IMR-90 (cell line): ENCODE measurements around the gene CTNND2. TPM values are rescaled to one million over a fixed set of nuclear protein-coding genes. Genes with fewer than 3 reads are reported as not detected.

Experiments
- ATAC-seq: fragments of 200-7000 bp; cut with Tn5 transposase; 2 replicates; pipeline ENCODE4 v1.9.1; 2020; ENCODE audit warnings: low read depth, mild to moderate bottlenecking, moderate library complexity
- BruUV-seq: library from RNA; stranded (reverse); fragments of 400-500 nt; replicated peaks from 2 replicates; lab custom pipeline; 2021; lab: Mats Ljungman, UMichigan
- CTCF ChIA-PET: fragments of 300-600 bp; formaldehyde crosslinking; extraction: SDS; loops from one replicate; lab custom pipeline; 2021; ENCODE audit warnings: antibody characterized with exemption; lab: Yijun Ruan, JAX
- POLR2A ChIA-PET: fragments of 300-600 bp; sonication (Branson Sonifier 250); formaldehyde crosslinking; loops from one replicate; lab custom pipeline; 2022; ENCODE audit warnings: antibody characterized with exemption; ENCODE audit not compliant: unreplicated experiment; lab: Charles Lee
- DNase-seq: peaks from one replicate; pipeline ENCODE4 v3.0.0; 2013
- H2AFZ ChIP-seq: replicated peaks from 2 replicates; pipeline ENCODE3; 2013; ENCODE audit warnings: low read length, mild to moderate bottlenecking; ENCODE audit not compliant: poor library complexity
- H2AK5ac ChIP-seq: 2 replicates; pipeline ENCODE4 v1.6.1; 2013; ENCODE audit warnings: low read depth, low read length, inconsistent platforms
- H2AK9ac ChIP-seq: replicated peaks from 2 replicates; pipeline ENCODE3; 2013; ENCODE audit warnings: mild to moderate bottlenecking, low read depth, low read length, moderate library complexity; ENCODE audit not compliant: poor library complexity
- H2BK120ac ChIP-seq: 2 replicates; pipeline ENCODE4 v1.6.1; 2013; ENCODE audit warnings: low read depth, low read length, inconsistent platforms
- H2BK15ac ChIP-seq: 3 replicates; pipeline ENCODE4 v1.6.1; 2013; ENCODE audit warnings: low read depth, low read length, inconsistent platforms
- H2BK20ac ChIP-seq: 2 replicates; pipeline ENCODE4 v1.6.1; 2013; ENCODE audit warnings: low read depth, mild to moderate bottlenecking, inconsistent platforms, low read length, moderate library complexity
- H2BK5ac ChIP-seq: 2 replicates; pipeline ENCODE4 v1.6.1; 2013; ENCODE audit warnings: mild to moderate bottlenecking, low read depth, low read length, inconsistent platforms; ENCODE audit not compliant: poor library complexity, severe bottlenecking
- H3K14ac ChIP-seq: replicated peaks from 2 replicates; pipeline ENCODE4 v1.6.1; 2013; ENCODE audit warnings: low read depth, low read length, inconsistent platforms
- H3K18ac ChIP-seq: 2 replicates; pipeline ENCODE4 v1.6.1; 2013; ENCODE audit warnings: low read depth, low read length, control low read depth
- H3K23ac ChIP-seq: 2 replicates; pipeline ENCODE4 v1.6.1; 2013; ENCODE audit warnings: low read depth, low read length, inconsistent platforms
- H3K27ac ChIP-seq: 2 replicates; pipeline ENCODE4 v1.5.1; 2013; ENCODE audit warnings: mild to moderate bottlenecking, control low read depth, low read length; ENCODE audit not compliant: insufficient read depth
- H3K27me3 ChIP-seq: 2 replicates; pipeline ENCODE4 v1.6.1; 2013; ENCODE audit warnings: low read length; ENCODE audit not compliant: control insufficient read depth, insufficient read depth
- H3K36me3 ChIP-seq: 2 replicates; pipeline ENCODE4 v1.6.1; 2013; ENCODE audit warnings: low read length, mixed read lengths; ENCODE audit not compliant: control insufficient read depth, insufficient read depth
- H3K4ac ChIP-seq: 2 replicates; pipeline ENCODE4 v1.6.1; 2013; ENCODE audit warnings: low read depth, low read length, inconsistent platforms
- H3K4me1 ChIP-seq: 2 replicates; pipeline ENCODE4 v1.6.1; 2013; ENCODE audit warnings: low read length, mixed read lengths; ENCODE audit not compliant: control insufficient read depth, insufficient read depth
- H3K4me2 ChIP-seq: 2 replicates; pipeline ENCODE4 v1.6.1; 2013; ENCODE audit warnings: low read depth, mild to moderate bottlenecking, control low read depth, low read length, moderate library complexity
- H3K4me3 ChIP-seq: 2 replicates; pipeline ENCODE4 v1.5.1; 2013; ENCODE audit warnings: low read depth, mild to moderate bottlenecking, control low read depth, low read length, moderate library complexity; ENCODE audit not compliant: insufficient read depth
- H3K56ac ChIP-seq: 2 replicates; pipeline ENCODE4 v1.6.1; 2013; ENCODE audit warnings: low read length, inconsistent platforms; ENCODE audit not compliant: insufficient read depth; ENCODE audit errors: extremely low read depth
- H3K79me1 ChIP-seq, 2 experiments: 2 replicates each; pipeline ENCODE4 v1.6.1; 2013; ENCODE audit warnings: low read length in 2 of 2, inconsistent platforms in 1 of 2, low read depth in 1 of 2
- H3K9ac ChIP-seq: 2 replicates; pipeline ENCODE4 v1.6.1; 2013; ENCODE audit warnings: low read depth, low read length, control low read depth
- H3K9me1 ChIP-seq: 2 replicates; pipeline ENCODE4 v1.6.1; 2013; ENCODE audit warnings: low read length, inconsistent platforms; ENCODE audit not compliant: insufficient read depth
- H3K9me3 ChIP-seq: 2 replicates; pipeline ENCODE4 v1.6.1; 2013; ENCODE audit warnings: low read length; ENCODE audit not compliant: control insufficient read depth, insufficient read depth
- H4K20me1 ChIP-seq: 2 replicates; pipeline ENCODE4 v1.6.1; 2013; ENCODE audit warnings: low read length, inconsistent platforms; ENCODE audit not compliant: insufficient read depth
- H4K5ac ChIP-seq: 2 replicates; pipeline ENCODE4 v1.6.1; 2013; ENCODE audit warnings: mild to moderate bottlenecking, low read depth, low read length, control low read depth
- H4K8ac ChIP-seq, 2 experiments: 2 replicates each; pipeline ENCODE4 v1.6.1; 2013; ENCODE audit warnings: low read depth in 2 of 2, low read length in 2 of 2, control low read depth in 1 of 2, inconsistent platforms in 1 of 2
- H4K91ac ChIP-seq: 2 replicates; pipeline ENCODE4 v1.6.1; 2013; ENCODE audit warnings: low read depth, low read length, inconsistent platforms; ENCODE audit not compliant: insufficient read depth
- BHLHE40 ChIP-seq: fragments of 150-350 bp; IDR thresholded peaks from 2 replicates; pipeline ENCODE4 v1.6.1; 2016; ENCODE audit warnings: mild to moderate bottlenecking, low read depth, low read length
- CEBPB ChIP-seq: IDR thresholded peaks from 2 replicates; pipeline ENCODE4 v1.6.1; 2012; ENCODE audit warnings: low read depth, low read length, improper control_type of control experiment
- CHD1 ChIP-seq: IDR thresholded peaks from 2 replicates; pipeline ENCODE4 v1.6.1; 2012; ENCODE audit warnings: low read depth, low read length, improper control_type of control experiment
- CTCF ChIP-seq: conservative IDR thresholded peaks from 2 replicates; pipeline ENCODE4 v1.5.1; 2012; ENCODE audit warnings: mild to moderate bottlenecking, low read depth, low read length, improper control_type of control experiment
- ELK1 ChIP-seq: fragments of 150-350 bp; IDR thresholded peaks from 2 replicates; pipeline ENCODE4 v1.6.1; 2016; ENCODE audit warnings: low read depth, mild to moderate bottlenecking, low read length, moderate library complexity, borderline replicate concordance
- FOS ChIP-seq: fragments of 150-350 bp; IDR thresholded peaks from 2 replicates; pipeline ENCODE4 v1.6.1; 2016; ENCODE audit warnings: low read depth, low read length
- MAFK ChIP-seq: IDR thresholded peaks from 2 replicates; pipeline ENCODE4 v1.6.1; 2012; ENCODE audit warnings: low read depth, low read length, improper control_type of control experiment
- MAZ ChIP-seq: IDR thresholded peaks from 2 replicates; pipeline ENCODE4 v1.6.1; 2012; ENCODE audit warnings: low read depth, mild to moderate bottlenecking, low read length, improper control_type of control experiment, moderate library complexity, borderline replicate concordance
- MXI1 ChIP-seq: IDR thresholded peaks from 2 replicates; pipeline ENCODE4 v1.6.1; 2012; ENCODE audit warnings: low read depth, mild to moderate bottlenecking, low read length, moderate library complexity, borderline replicate concordance
- NFE2L2 ChIP-seq: fragments of 150-350 bp; IDR thresholded peaks from 2 replicates; pipeline ENCODE4 v1.6.1; 2016; ENCODE audit warnings: low read depth, mild to moderate bottlenecking, low read length
- POLR2A ChIP-seq: IDR thresholded peaks from 2 replicates; pipeline ENCODE4 v1.6.1; 2012; ENCODE audit warnings: mild to moderate bottlenecking, low read depth, low read length
- RAD21 ChIP-seq: IDR thresholded peaks from 2 replicates; pipeline ENCODE4 v1.6.1; 2012; ENCODE audit warnings: low read length, improper control_type of control experiment
- RCOR1 ChIP-seq: IDR thresholded peaks from 2 replicates; pipeline ENCODE4 v1.6.1; 2012; ENCODE audit warnings: mild to moderate bottlenecking, low read length, improper control_type of control experiment; ENCODE audit not compliant: insufficient replicate concordance
- RFX5 ChIP-seq: IDR thresholded peaks from 2 replicates; pipeline ENCODE4 v1.8.0; 2012; ENCODE audit warnings: low read depth, mild to moderate bottlenecking, low read length, moderate library complexity
- SMC3 ChIP-seq: fragments of 150-350 bp; IDR thresholded peaks from 2 replicates; pipeline ENCODE4 v1.6.1; 2016; ENCODE audit warnings: low read depth, mild to moderate bottlenecking, antibody characterized with exemption, low read length, moderate library complexity
- USF2 ChIP-seq: fragments of 150-350 bp; IDR thresholded peaks from 2 replicates; pipeline ENCODE4 v1.6.1; 2017; ENCODE audit warnings: mild to moderate bottlenecking, antibody characterized with exemption, low read length, low read depth
- WGBS, 2 experiments: methylation state at CpG; one replicate each; pipeline versions ENCODE4 v1.1.5 to v1.1.7; 2013; ENCODE audit warnings: missing lambda C conversion rate in 2 of 2; ENCODE audit not compliant: insufficient read length in 1 of 2; ENCODE audit errors: extremely low coverage in 2 of 2; 5-methylcytosine and 5-hydroxymethylcytosine counted together
- dilution Hi-C: fragments of 300-500 bp; cut with HindIII; formaldehyde crosslinking; loops from one replicate; pipeline ENCODE4 v1.14.3; 2018; ENCODE audit warnings: low sequenced_read_pairs; ENCODE audit not compliant: unreplicated experiment
- in situ Hi-C: fragments of 300-500 bp; cut with MboI; formaldehyde crosslinking; loops from 3 replicates; pipeline ENCODE4 v1.14.3; 2019; ENCODE audit warnings: low sequenced_read_pairs, inconsistent platforms, mixed read lengths
- intact Hi-C: fragments of 100-400 bp; cut with micrococcal nuclease; formaldehyde crosslinking; loops from 2 replicates; pipeline ENCODE4 v1.10.0; 2022
- polyA plus RNA-seq, 3 experiments: library from polyadenylated mRNA; depleted of rRNA; stranded (reverse); fragments of >200 nt; gene quantifications; 2 replicates each; pipeline ENCODE4 v1.2.3, GENCODE V29; 2012; ENCODE audit warnings: low replicate concordance in 1 of 3
- total RNA-seq: library from RNA; depleted of rRNA; stranded (reverse); fragments of >200 nt; gene quantifications from 2 replicates; pipeline ENCODE4 v1.2.3, GENCODE V29; 2012

The CTNND2 gene
- total and polyA plus RNA-seq, 2 of the 4 experiments (the other 2 are of a cell fraction): not detected

GRCh38 chr5:11791792-11792191 lies 112.5 kb downstream of the CTNND2 start:
- Histone ChIP-seq H2BK120ac (no peak overlapping the region), H2AK9ac (no peak overlapping the region), H3K18ac (no peak overlapping the region), H2BK5ac (no peak overlapping the region), H2AFZ (no peak overlapping the region), H3K56ac (no peak overlapping the region), H3K27me3 (no peaks in the 10 kb centered on the region), H3K23ac (no peak overlapping the region), H4K91ac (no peak overlapping the region), H3K4me3 (no peak overlapping the region), H2BK15ac (no peak overlapping the region), H3K9me1 (no peaks in the 10 kb centered on the region), H2AK5ac (no peak overlapping the region), H3K79me1 (no peaks in the 10 kb centered on the region), H4K5ac (no peak overlapping the region), H3K4ac (no peak overlapping the region), H3K9me3 (0 out of 2 replicates have a peak, but pooled peaks cover 4% of the 10 kb centered on the region), H4K8ac (no peak overlapping the region), H3K9ac (no peak overlapping the region), H3K4me2 (no peak overlapping the region), H3K14ac (no peak overlapping the region), H3K4me1 (no peaks in the 10 kb centered on the region), H4K20me1 (no peaks in the 10 kb centered on the region), H3K27ac (no peak overlapping the region), H2BK20ac (no peak overlapping the region), H3K36me3 (no peaks in the 10 kb centered on the region)
- BruUV-seq: no TSS peak
- in situ Hi-C loops: no loop called here
- TF ChIP-seq BHLHE40 (no peak), SMC3 (no peak), FOS (no peak), ELK1 (no peak), CEBPB (no peak), RFX5 (no peak), NFE2L2 (no peak), RAD21 (no peak), CTCF (no peak), POLR2A (no peak), USF2 (no peak), MAFK (no peak), MAZ (no peak), RCOR1 (no peak), CHD1 (no peak), MXI1 (no peak)
- WGBS, 2 experiments: no CpG with 5 or more reads among the region's 1 CpG
- dilution Hi-C loops: no loop called here
- DNase-seq (no peak), ATAC-seq (no peak)
- intact Hi-C loops: loop anchor here (10.0 kb wide), 1 partner anchor 337 kb away; no protein-coding TSS in a partner anchor
- POLR2A ChIA-PET: no interaction called here
- CTCF ChIA-PET: no interaction called here
